Cardiac muscle cell (in vitro differentiated cells and primary cell): ENCODE data around the gene RGCC. TPM values are rescaled to one million over a fixed set of nuclear protein-coding genes. Genes with fewer than 3 reads are reported as not detected.
"Not testable (repeated sequence)": the region's sequence is repeated elsewhere in the genome, so short reads cannot be mapped to it uniquely, and the experiment has no call there.

Experiments
- DNase-seq, 2 donors: peaks; one replicate each; pipeline versions ENCODE4 v3.0.0 to v3.0.0-alpha.2; 2010 to 2017; ENCODE audit warnings: low read depth in 1 of 2, low spot score in 1 of 2
- H3K27ac ChIP-seq: fragments of 200-600 bp; sonication (generic); 2 replicates; pipeline ENCODE4 v1.5.1; 2016
- H3K27me3 ChIP-seq: fragments of 200-600 bp; sonication (generic); 2 replicates; pipeline ENCODE4 v1.6.0; 2016; ENCODE audit warnings: control low read depth
- H3K36me3 ChIP-seq: fragments of 200-600 bp; sonication (generic); 2 replicates; pipeline ENCODE4 v1.5.1; 2016; ENCODE audit warnings: control low read depth
- H3K4me1 ChIP-seq: fragments of 200-600 bp; sonication (generic); 2 replicates; pipeline ENCODE4 v1.8.1; 2017; ENCODE audit warnings: low read depth, mild to moderate bottlenecking, mixed run types
- H3K4me3 ChIP-seq: fragments of 200-600 bp; sonication (generic); 2 replicates; pipeline ENCODE4 v1.5.1; 2016; ENCODE audit warnings: mild to moderate bottlenecking
- H3K9me3 ChIP-seq: fragments of 200-600 bp; sonication (generic); 2 replicates; pipeline ENCODE4 v1.5.1; 2017; ENCODE audit warnings: low read depth, mild to moderate bottlenecking, control low read depth
- CTCF ChIP-seq: IDR thresholded peaks from 2 replicates; pipeline ENCODE4 v1.5.1; 2012; ENCODE audit warnings: low read depth, mild to moderate bottlenecking, low read length
- polyA plus RNA-seq: library from polyadenylated mRNA; unstranded; fragments of >200 nt; fragmentation: Nextera tagmentation; extraction: Ambion mirVana; gene quantifications from 2 replicates; pipeline ENCODE4 v1.2.1, GENCODE V29; 2016
- total RNA-seq: library from RNA; depleted of rRNA; stranded (reverse); fragments of >200 nt; gene quantifications from 2 replicates; pipeline ENCODE4 v1.2.3, GENCODE V29; 2016

RGCC gene
- total and polyA plus RNA-seq, 2 experiments from 2014 or later = not detected

GRCh38 chr13:41499452-41499851 lies 42.1 kb downstream of the RGCC start:
- H3K9me3 ChIP-seq = no peaks in the 10 kb centered on the region
- H3K4me3 ChIP-seq = no peak overlapping the region
- H3K27ac ChIP-seq = no peak overlapping the region
- no peaks in the 10 kb centered on the region for H3K36me3 ChIP-seq
- TF ChIP-seq CTCF = no peak
- H3K27me3 ChIP-seq = no peaks in the 10 kb centered on the region
- H3K4me1 ChIP-seq = peaks cover 8% of the 10 kb centered on the region
- no peak for DNase-seq

GRCh38 chr13:41500511-41500910 lies 43.2 kb downstream of the RGCC start:
- H3K27me3 ChIP-seq = no peaks in the 10 kb centered on the region
- no peaks in the 10 kb centered on the region for H3K9me3 ChIP-seq
- DNase-seq = no peak
- no peak overlapping the region for H3K4me3 ChIP-seq
- no peak overlapping the region for H3K27ac ChIP-seq
- peaks cover under 1% of the 10 kb centered on the region for H3K4me1 ChIP-seq
- H3K36me3 ChIP-seq = no peaks in the 10 kb centered on the region
- no peak for TF ChIP-seq CTCF

GRCh38 chr13:41501281-41501680 lies 43.9 kb downstream of the RGCC start:
- H3K36me3 ChIP-seq = no peaks in the 10 kb centered on the region
- no peak overlapping the region for H3K4me3 ChIP-seq
- no peak for TF ChIP-seq CTCF
- no peaks in the 10 kb centered on the region for H3K9me3 ChIP-seq
- H3K4me1 ChIP-seq = no peaks in the 10 kb centered on the region
- no peak for DNase-seq
- H3K27me3 ChIP-seq = no peaks in the 10 kb centered on the region
- H3K27ac ChIP-seq = no peak overlapping the region

GRCh38 chr13:41502031-41502430 lies 44.7 kb downstream of the RGCC start:
- Histone ChIP-seq H3K4me3 (no peak overlapping the region), H3K4me1 (no peaks in the 10 kb centered on the region), H3K27ac (no peak overlapping the region), H3K9me3 (no peaks in the 10 kb centered on the region), H3K36me3 (no peaks in the 10 kb centered on the region), H3K27me3 (no peaks in the 10 kb centered on the region)
- TF ChIP-seq CTCF = no peak
- DNase-seq = no peak

GRCh38 chr13:41502673-41503072 lies 45.3 kb downstream of the RGCC start:
- TF ChIP-seq CTCF = no peak
- DNase-seq = no peak
- Histone ChIP-seq H3K27ac (no peak overlapping the region), H3K27me3 (no peaks in the 10 kb centered on the region), H3K4me3 (no peak overlapping the region), H3K36me3 (no peaks in the 10 kb centered on the region), H3K4me1 (no peaks in the 10 kb centered on the region), H3K9me3 (no peaks in the 10 kb centered on the region)

GRCh38 chr13:41503356-41503755 lies 46.0 kb downstream of the RGCC start:
- no peaks in the 10 kb centered on the region for H3K4me1 ChIP-seq
- H3K27me3 ChIP-seq = no peaks in the 10 kb centered on the region
- H3K4me3 ChIP-seq = no peak overlapping the region
- H3K36me3 ChIP-seq = no peaks in the 10 kb centered on the region
- no peak for DNase-seq
- no peaks in the 10 kb centered on the region for H3K9me3 ChIP-seq
- H3K27ac ChIP-seq = no peak overlapping the region
- no peak for TF ChIP-seq CTCF

GRCh38 chr13:41504657-41505056 lies 47.3 kb downstream of the RGCC start:
- not testable (repeated sequence) for H3K4me3 ChIP-seq, H3K36me3 ChIP-seq, H3K27ac ChIP-seq, H3K27me3 ChIP-seq, H3K4me1 ChIP-seq, H3K9me3 ChIP-seq, DNase-seq
